Spleen (tissue), 7 donors: ENCODE data around the gene HGF.

Source experiments
- POLR2A ChIP-seq, 3 donors: fragments of 450-650 bp; IDR thresholded peaks; one replicate each; pipeline ENCODE4 v1.5.1; 2017; ENCODE audit warnings: antibody characterized with exemption in 3 of 3, mild to moderate bottlenecking in 1 of 3
- POLR2AphosphoS5 ChIP-seq, 3 donors: sonication (generic); formaldehyde crosslinking; IDR thresholded peaks; one replicate each; pipeline ENCODE4 v1.5.1; 2017; ENCODE audit warnings: antibody characterized with exemption in 3 of 3
- TF ChIP-seq, protein P1 (sequence below), 11 experiments: fragments of 200-600 bp in 7 of 11; fragments of 450-650 bp in 4 of 11; sonication (generic) in 4 of 11; IDR thresholded peaks in 8 of 11; conservative IDR thresholded peaks in 3 of 11; 1 replicate in 7 of 11; 2 replicates in 4 of 11; pipeline versions ENCODE4 v1.4.0 to v1.8.0; 2016 to 2021; ENCODE audit warnings: antibody characterized with exemption in 11 of 11, inconsistent platforms in 4 of 11, mild to moderate bottlenecking in 1 of 11
- donor health status: DM: no; HTN: no; CAD: no; lungs with moderate emphysema.
- donor health status: DM: no; HTN: no; CAD: no.
- donor health status: DM: no; HTN: no; CAD: no.

DNA sequence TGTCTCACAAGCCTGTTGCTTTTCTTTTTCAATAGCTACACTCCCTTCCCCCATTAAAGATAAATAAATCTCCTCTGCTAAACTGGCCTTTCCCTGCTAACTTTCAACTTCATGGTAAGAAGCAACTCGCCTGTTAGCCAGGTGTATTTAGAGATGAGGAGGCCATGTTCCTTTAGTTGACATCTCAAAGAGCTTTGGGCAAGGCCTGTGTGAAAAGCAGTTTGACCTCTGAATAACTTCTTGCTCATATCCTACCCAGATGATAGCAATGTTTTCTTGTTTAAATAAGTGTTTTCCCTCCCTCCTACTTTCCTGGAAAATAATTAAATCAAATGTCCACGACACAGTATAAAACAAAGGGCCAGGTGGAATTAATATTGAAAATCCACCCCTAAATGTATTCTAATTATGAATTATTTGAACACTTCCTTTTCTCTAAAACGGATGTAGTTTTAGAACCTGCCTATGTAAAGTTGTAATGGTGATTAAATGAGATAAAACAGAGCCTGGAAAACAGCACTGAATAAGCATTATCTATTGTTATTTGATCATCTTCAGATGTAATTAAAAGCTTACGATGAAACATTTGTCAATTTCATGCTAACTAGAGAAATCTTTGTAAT, 78.5 kb downstream of the HGF start:
- TF ChIP-seq POLR2AphosphoS5 (IDR thresholded peaks at IDR 0.05) (no peak), POLR2A (IDR thresholded peaks at IDR 0.05) (no peak)
- TF ChIP-seq, protein P1, sequence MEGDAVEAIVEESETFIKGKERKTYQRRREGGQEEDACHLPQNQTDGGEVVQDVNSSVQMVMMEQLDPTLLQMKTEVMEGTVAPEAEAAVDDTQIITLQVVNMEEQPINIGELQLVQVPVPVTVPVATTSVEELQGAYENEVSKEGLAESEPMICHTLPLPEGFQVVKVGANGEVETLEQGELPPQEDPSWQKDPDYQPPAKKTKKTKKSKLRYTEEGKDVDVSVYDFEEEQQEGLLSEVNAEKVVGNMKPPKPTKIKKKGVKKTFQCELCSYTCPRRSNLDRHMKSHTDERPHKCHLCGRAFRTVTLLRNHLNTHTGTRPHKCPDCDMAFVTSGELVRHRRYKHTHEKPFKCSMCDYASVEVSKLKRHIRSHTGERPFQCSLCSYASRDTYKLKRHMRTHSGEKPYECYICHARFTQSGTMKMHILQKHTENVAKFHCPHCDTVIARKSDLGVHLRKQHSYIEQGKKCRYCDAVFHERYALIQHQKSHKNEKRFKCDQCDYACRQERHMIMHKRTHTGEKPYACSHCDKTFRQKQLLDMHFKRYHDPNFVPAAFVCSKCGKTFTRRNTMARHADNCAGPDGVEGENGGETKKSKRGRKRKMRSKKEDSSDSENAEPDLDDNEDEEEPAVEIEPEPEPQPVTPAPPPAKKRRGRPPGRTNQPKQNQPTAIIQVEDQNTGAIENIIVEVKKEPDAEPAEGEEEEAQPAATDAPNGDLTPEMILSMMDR (IDR thresholded peaks at IDR 0.05 in 8 of 11, conservative IDR thresholded peaks at IDR 0.05 in 3 of 11): no peak
